Activated T-cell treated with anti-CD3 and anti-CD28 coated beads, Interleukin-2, amount 50 U/mL, for 1 hour (primary cell): ENCODE data around the gene HOXB13.

Experiments used
- DNase-seq: peaks from one replicate; pipeline ENCODE4 v3.0.0-alpha.2; 2020

HOXB13 gene

GRCh38 chr17:48748718-48749566 lies 20.4 kb upstream of the HOXB13 start:
- DNase-seq, result no peak

GRCh38 chr17:48747445-48748363 lies 19.2 kb upstream of the HOXB13 start:
- no peak for DNase-seq

GRCh38 chr17:48746916-48747444 lies 18.4 kb upstream of the HOXB13 start:
- no peak for DNase-seq

GRCh38 chr17:48745381-48746275 lies 17.1 kb upstream of the HOXB13 start:
- DNase-seq, result no peak

- DNase-seq, result no peak
Observed at GRCh38 chr17:48740537-48740936, 12.0 kb upstream of the HOXB13 start.

- no peak for DNase-seq
Observed at GRCh38 chr17:48738803-48739526, 10.4 kb upstream of the HOXB13 start.

- no peak for DNase-seq
Observed at GRCh38 chr17:48738424-48738802, 9.9 kb upstream of the HOXB13 start.

GRCh38 chr17:48737330-48738043 lies 8.9 kb upstream of the HOXB13 start:
- DNase-seq, result no peak

GRCh38 chr17:48735062-48735351 lies 6.5 kb upstream of the HOXB13 start:
- DNase-seq, result no peak

- no peak for DNase-seq
Observed at GRCh38 chr17:48734333-48735061, 5.9 kb upstream of the HOXB13 start.

- DNase-seq, result no peak
Observed at GRCh38 chr17:48733632-48734328, 5.2 kb upstream of the HOXB13 start.

GRCh38 chr17:48732688-48733629 lies 4.4 kb upstream of the HOXB13 start:
- no peak for DNase-seq

- no peak for DNase-seq
Observed at GRCh38 chr17:48731355-48731754, 2.8 kb upstream of the HOXB13 start.

GRCh38 chr17:48730240-48730550 lies 1.6 kb upstream of the HOXB13 start:
- DNase-seq, result no peak

GRCh38 chr17:48729335-48730239 lies 1.0 kb upstream of the HOXB13 start:
- DNase-seq, result no peak

GRCh38 chr17:48727415-48728175 lies 955 bp downstream of the HOXB13 start:
- DNase-seq, result no peak

- DNase-seq, result no peak
Observed at GRCh38 chr17:48726916-48727286, 1.6 kb downstream of the HOXB13 start.
